ENCODE data around the gene SLC18A3.

SLC18A3 gene
- total RNA-seq, result 0 to 0.07 reads per million in 2 donors

DNA sequence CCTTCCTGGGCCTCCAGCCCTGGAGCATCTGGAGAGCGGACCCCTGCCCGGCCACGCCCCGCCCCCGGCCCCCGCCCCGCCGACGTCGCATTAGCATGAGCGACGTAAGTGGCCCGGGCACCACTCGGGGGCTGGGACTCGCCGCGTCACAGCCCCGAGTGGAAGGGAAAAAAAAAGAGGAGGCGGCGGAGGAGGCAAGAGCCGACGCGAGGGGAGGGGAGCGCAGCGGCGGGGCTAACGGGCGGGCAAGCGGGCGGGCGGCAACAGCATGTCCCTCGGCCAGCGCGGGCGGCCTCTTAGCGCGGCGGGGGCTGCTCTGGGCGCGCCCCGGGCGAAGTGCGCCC, at the start of gene SLC18A3:
TSS of gene SLC18A3 (plus strand) at position 197 of the 344 bp plus-strand sequence. CDS start 431 bp downstream, outside the sequence.
- DNase-seq, result no peak

DNA sequence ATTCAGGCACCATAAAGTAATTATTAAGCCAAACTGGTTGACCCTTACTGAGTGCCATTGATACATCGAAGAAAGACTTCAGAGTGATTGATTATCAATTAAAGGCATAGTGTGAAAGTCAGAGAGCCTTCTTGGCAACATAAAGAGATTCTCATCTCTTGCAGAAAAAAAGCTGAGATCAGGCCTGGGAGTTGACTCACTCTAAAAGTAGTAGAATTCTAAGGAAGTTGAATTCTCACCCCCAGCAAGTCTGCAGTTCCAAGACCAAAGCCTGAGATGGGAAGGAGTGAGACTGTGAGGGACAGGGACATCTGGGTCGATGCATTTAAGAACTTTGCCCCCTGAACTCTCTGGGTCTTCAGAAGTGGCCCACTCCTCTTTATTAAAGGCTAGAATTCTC, 49.6 kb upstream of the SLC18A3 start:
- no peak for DNase-seq

DNA sequence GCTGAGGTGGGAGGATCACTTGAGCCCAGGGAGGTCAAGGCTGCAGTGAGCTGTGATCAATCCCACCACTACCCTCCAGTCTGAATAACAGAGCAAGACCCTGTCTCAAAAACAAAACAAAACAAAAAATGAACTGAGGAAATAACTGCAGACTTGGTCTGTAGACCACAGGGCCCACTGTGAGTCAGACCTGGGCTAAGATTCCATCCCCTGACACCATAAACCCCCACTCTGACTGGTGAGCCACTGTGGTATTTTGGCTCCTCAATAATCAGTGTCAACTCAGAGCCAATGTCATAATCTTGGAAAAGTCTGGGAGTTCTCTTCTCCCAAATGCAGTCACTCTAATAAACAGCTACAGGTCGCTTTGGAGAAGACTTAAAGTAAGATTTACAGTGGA, 47.2 kb upstream of the SLC18A3 start:
- DNase-seq, result no peak

DNA sequence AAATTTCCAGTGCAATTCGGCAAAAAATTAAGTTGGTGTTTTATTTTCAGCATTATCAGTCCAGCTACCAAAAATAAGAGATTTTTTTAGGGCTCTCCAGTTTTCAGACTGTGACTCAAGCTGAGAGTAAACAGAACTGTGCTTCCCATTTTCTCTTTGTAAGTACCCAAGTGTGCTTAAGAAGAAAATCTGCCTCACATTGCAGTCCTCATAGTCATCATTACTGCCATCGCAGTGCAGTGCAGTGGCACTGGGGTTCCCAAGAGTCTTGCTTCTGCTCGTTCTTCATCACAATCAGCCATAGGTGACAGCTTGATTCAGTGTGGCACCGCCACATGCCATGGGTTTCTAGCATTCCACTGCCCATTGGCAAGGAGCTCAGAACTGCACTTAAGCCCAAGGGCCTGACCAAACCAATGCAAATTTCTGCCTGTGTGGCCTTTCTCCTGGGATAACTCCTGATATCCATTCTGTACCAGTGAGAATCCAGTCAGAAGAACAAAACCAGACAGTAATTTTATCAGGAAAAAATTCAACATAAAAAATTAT, 45.6 kb upstream of the SLC18A3 start:
- no peak for DNase-seq

DNA sequence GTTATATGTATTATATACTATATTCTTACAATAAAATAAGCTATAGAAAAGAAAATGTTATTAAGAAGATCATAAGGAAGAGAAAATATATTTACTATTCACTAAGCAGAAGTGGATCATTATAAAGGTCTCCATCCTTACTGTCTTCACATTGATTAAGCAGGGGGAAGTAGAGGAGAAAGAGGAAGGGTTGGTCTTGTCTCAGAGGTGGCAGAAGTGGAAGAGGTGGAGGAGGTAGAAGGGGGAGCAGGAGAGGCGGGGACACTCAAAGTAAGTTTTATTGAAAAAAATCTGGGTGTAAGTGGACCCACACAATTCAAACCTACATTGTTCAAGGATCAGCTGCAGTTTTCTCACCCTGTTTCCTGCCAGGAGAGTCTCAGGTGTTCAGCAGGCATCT, 42.3 kb upstream of the SLC18A3 start:
- no peak for DNase-seq

DNA sequence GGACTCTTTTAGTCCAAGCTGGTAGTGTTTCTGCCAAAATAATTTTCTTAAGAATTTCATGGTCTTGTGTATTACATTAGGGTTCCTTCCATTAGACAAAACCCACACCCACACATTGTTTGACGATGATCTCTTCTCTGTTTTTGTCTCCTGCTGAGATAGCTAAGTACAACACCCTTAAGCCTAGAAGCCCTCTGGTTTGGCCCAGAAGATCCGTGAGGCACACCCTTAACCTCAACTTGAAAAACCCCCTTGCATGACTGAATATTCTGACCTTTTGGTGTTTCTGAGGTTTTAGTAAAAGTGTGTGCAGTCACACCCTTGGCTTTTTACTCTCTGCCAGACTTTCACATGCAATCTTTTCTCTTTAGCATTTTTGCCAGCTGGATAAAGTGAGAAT, 41.9 kb upstream of the SLC18A3 start:
- peak in 1 of 5 experiments; percentile 33 for DNase-seq

DNA sequence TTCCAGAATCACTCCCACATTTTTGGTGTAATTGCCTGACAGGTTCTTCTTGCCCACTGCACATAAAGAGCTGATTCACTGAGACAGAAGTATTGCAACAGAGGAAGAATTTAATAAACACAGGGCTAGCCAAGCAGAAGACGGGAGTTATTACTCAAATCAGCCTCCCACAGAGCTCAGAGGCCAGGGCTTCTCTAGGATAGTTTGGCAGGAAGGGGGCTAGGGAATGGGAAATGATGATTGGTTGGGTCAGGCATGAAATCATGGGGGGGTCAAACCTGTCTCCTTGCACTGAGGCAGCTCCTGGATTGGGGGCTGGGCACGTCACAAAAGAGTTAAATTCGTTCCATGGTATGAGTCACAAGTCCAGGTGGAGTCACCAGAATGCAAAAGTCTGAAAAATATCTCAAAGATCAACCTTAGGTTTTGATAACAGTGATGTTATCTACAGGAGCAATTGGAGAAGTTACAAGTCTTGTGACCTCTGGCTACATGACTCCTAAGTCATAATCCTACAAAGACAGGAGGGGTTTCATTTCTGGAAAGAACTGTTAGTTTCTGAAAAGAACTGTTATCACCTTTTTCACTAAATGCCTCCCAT, 41.0 kb upstream of the SLC18A3 start:
- peak in 1 of 5 experiments; percentile 18 for DNase-seq

DNA sequence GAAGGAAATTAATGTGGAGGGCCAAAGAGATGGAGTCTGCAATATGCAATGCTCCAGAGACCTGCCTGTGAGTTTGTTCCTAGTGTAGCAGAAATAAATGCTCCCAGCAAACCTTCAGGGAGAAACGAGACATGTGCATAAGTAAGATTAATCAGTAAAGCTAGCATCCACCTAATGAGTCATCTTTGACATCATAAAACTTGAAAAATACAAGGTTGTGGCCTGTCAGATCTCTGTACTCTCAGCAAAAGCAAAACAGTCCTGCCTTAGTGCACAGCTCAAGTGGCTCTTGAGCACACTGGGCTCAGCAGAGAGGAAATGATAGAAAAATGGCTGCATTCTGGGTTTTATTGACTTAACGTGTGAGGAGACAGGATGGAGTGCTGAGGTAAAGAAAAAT, 38.7 kb upstream of the SLC18A3 start:
- DNase-seq, result peak in 1 of 5 experiments; percentile 64

DNA sequence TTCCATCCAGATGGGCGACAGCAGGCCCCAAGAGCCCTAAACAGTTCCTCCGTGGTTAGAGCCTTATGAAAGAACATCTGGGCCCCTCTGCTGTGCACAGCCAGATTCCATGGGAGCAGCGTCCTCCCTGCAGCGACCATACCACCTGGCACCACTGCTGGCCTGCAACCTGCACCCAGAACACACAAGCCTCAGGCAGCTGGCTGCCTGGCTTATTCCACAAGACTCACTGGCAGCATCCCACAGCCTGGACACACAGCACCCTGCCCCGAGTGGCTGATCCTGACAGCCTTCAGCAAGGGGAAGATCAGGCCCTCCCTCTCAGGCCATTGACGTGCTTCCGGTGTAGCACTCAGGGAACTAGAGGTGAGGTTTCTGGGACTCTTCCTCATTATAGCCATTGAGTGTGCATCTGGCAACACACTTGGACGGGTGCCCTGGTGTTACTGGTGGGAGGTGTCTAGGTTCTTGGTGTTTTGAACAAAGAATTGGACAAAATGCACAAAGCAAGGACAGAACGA, 37.5 kb upstream of the SLC18A3 start:
- no peak for DNase-seq

DNA sequence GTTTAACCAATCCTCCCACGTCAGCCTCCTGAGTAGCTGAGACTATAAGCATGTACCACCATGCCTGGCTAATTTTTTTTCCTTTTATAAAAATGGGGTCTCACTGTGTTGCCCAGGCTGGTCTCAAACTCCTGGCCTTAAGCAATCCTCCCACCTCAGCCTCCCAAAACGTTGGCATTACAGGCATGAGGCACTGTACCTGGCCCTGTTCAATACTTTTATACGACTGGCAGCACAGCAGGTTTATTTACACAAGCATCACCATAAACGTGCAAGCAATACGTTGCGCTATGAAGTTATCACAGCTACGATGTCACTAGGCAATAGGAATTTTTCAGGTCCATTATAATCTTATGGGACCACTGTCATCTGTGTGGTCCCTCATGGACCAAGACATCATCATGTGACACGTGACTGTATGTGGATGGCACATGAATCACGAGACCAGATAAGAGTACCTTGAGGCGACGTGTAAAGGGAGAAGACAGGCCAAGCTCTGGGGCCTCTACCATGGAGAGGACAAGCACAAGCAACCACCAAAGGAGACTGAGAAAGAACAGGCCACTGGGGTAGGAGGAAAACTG, 34.5 kb upstream of the SLC18A3 start:
- DNase-seq, result no peak

DNA sequence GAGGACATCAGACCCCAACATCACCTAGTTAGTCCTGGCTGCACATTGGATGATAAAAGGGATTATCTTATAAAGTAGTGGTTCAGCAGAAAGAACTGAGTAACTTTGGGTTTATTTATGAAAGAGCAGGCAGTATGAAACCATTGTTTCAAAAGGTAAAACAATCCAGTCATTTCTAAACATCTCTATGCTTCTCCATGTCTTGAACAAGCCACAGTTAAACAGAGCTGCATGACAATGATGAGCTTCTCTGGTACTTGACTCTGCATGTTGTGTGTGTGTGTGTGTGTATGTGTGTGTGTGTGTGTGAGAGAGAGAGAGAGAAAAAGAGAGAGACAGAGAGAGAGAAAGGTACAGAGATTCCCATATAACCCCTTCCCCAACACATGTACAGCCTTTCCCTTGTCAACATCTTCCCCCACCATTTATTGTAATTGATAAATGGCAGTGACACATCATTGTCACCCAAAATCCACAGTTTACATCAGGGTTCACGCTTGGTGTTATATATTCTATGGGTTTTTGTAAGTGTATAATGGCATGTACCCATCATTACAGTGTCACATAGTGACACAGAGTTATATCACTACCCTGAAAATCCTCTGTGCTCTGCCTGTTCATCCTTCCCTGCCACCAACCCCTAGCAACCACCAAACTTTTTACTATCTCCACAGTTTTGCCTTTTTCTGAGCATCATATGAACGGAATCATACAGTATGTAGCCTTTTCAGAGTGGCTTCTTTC, 32.8 kb upstream of the SLC18A3 start:
- DNase-seq, result peak in 1 of 5 experiments; percentile 71

DNA sequence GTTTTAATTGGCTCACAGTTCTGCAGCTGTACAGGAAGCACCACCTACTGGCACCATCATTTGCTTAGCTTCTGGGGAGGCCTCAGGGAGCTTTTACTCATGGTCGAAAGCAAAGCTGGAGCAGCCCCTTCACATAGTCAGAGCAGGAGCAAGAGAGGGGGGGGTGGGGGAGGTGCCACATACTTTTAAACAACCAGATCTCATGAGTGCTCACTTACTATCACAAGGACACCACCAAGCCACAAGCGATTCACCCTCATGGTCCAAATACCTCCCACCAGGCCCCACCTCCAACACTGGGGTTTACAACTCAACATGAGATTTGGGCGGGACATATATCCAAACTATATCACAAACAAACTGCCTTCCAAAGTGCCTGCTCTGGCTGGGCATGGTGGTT, 31.7 kb upstream of the SLC18A3 start:
- DNase-seq, result no peak

DNA sequence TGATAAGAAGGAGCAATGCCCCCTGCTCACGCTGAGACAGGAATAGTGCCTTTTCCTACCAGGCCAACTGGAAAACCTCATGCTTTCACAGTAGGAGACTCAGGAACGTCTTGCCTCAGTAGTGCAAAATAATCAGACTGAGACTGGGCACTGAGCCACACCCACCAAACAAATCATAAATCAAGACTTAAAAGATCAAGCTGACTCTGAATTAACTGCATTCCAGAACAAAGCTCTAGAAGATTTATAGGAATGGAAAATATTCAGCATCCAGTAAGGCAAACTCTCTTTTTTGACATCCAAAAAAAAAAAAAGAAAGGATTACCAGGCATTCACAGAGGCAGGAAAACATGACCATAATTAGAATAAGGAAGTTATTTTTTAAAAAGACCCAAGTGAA, 30.5 kb upstream of the SLC18A3 start:
- DNase-seq, result no peak

DNA sequence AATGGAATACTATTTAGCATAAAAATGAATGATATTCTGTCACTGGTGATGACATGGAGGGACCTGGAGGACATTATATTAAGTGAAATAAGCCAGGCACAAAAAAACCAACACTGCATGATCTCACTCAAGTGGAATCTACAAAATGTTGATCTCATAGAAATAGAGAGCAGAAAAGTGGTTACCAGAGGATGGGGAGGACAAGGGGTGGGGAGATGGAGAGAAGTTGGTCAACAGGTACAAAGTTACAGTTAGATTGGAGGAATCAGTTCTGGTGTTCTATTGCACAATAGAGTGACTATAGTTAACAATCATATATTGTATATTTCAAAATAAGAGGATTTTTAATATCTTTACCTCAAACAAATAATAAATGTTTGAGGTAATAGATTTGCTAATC, 24.7 kb upstream of the SLC18A3 start:
- no peak for DNase-seq

DNA sequence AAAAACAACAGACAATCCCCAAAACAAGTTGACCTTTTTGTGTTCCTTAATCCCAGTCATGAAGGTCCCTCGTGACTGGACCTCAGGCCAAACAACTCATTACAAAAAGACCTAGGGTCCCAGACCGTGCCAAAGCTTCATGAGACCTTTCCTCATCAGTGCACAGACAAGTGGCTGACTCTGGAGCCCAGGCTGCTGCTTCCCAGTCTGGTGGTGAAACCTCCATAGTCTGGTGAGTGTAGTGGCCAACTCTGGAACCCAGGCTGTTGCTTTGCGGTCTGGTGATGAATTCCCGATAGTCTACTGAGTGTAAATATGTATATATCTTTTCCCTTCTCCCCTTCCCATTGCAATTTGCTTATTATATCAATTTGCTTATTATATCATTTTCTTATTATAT, 22.1 kb upstream of the SLC18A3 start:
- no peak for DNase-seq

DNA sequence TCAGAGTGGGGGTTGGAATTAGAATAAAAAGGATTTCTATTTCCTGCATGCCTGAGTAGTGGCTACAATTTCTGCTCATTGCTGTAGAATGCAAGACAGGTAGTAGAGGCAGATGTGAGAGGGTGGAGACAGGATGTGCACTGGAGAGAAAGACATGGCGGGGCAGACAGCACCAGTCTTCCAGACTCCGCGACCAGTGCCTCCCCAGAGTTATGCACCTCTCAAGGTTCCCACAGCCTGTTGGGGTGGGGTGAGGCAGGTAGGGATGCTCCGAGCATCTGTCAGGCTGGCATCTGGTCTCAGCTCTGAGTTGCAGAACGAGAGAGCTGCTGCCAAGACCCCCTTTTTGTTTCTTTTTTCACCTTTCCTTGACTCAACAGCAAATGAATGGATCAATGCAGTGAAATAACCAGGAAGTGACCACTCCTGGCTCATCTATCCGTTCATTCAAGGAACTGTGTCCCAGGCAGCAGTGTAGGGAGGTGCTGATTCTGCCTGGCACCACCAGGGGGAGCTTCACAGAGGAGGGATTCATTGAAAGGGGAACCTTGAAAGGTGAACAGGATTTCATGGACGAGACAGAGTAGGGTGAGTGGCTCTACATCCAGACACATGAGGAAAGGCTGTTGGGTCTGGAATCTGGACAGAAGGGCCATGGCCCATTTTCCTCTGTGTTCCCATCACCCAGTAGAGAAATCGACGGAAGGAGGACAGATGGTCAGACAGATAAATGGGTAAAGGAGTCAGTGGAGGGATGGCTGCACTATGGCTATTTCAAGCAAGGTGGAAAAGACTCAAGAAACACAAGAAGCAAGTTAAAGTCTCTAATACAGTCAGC, 17.2 kb upstream of the SLC18A3 start:
- DNase-seq, result peak in 3 of 5 experiments; percentile 32 to 43 (median 38)

DNA sequence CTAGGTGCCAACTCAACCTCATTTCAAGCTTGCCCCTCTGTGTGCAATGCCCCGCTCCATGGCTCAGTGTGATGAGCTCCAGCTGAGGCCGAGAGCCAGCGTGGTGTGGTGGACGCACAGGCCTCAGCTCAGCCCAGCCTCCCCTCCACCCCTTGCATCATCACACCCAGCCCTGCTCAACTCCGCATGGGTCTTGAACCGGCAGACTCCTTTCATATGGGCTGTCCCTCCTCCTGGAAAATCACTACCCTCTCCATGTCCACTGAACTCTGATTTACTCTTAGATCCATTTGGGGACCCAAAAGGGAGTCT, 16.6 kb upstream of the SLC18A3 start:
- DNase-seq, result no peak

DNA sequence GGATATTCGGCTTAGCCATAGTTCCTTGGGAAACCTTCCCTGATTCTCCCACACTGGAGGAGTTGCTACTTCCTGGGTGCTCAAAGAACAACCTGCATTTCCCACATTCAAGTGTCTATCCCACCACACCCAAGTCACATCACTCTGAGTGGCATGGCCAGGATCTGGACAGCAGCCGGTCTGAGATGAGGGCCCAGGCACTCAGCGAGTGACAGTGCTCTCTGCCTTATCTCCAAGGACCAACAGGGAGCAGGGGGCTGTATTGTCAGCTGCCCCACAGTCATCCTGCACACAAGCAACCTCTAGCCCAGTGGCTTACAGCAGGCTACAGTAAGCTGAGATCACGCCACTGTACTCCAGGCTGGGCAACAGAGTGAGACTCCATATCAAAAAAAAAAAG, 16.1 kb upstream of the SLC18A3 start:
- DNase-seq, result no peak

DNA sequence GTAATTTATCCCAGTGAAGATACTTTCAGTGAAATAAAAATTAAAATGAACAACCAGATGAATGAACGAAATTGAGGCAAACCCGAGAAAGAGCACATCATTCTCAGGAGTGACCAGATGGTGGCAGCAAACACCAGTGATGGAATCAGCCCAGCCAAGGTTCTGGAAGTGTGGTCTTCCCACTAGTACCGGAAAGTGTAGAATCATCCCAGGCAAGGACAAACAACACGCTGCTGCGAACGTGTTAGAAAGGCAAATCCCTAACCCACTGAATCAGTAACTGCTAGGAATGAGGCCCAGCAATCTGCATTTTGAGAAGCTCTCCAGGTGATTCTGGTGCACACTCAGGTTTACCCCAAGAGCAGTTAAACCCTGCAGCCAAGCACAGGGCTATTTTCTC, 15.5 kb upstream of the SLC18A3 start:
- DNase-seq, result peak in 1 of 5 experiments; percentile 14

DNA sequence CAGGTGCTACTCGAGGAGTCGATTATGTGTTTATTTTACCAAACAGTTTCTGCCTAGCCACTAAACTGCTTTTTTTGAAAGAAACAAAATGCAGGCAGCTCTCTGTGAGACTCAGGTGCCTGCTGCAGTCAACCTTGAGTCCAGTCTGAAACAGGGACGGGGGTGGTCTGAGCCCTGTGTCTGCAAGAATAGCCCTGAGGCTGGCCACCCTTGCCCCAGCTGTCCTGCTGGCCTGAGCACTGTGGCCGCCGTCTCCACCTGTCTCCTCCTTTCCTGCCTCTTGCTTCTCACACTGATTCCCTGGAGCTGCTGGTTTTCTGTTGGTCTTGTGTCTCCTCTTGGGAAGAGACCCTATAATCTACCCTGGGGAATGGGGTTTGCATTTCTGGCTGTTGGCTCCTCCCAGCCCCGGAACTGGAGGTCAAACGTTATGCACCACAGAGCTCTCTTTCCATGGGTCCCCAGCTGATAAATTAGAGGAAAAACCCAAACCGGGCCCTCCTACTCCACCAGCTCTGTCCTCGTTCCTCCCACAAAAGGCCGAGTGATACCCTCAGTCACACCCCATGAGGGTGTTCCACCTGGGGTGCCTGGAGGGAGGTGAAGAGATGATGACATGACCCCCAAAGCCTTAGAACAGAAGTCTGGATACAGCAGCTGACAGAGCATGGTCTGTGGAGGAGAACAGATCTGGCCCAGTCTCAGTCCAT, 15.0 kb upstream of the SLC18A3 start:
- DNase-seq, result no peak

DNA sequence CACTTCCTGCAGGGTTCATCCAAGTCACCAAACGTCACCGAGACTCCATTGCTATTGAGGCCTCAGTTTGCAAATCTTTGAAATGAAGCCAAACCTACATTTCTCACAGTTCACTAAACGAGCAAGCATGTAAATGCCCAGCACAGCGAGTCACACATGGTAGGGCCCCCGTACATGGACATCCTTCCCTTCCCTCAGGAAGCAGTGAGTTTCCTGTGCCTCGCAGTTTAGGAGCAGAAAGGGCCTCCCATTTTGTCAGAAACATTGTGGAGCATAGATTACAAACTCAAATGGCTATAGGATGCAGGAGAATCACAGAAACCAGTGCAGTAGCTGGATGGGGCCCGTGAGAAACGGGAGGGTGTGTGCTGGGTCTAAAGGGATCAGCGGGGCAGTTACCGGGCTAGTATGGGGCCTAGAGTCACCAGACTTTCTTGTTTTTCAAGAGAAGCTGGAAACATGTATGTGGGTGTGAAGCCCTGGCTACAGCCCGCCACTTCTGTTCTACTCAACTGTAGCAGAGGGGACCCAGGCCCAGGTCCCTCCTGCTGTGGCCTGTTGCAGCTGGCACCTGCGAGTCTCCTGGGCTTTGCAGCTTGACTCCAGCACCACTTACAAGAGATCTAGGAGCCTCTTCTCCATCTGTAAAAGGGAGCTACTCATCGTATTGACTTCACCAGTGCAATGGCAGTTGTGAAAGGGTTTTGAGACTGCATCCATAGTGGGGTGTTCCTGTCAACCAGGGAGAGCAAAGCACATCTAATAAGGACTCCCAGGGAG, 14.2 kb upstream of the SLC18A3 start:
- DNase-seq, result no peak

DNA sequence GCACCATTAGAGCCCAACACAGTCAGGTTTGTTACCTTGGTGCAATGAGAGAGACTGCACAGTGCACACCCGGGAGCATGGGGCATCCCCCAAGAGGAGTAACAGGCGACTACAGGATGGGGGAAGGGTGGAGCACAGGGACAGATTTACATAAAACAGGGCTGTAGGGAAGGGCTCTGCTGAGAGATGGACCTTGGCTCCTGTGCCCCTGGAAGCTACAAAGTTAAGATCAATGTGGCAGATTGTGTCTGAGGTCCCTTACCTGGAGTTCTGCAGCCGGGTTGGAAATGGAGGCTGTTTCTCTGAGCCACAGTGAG, 13.7 kb upstream of the SLC18A3 start:
- no peak for DNase-seq

Measured in T-helper 2 cell (primary cell).